Endothelial cell of umbilical vein (primary cell): Measurements from ENCODE around the gene EEF1E1. TPM values are rescaled to one million over a fixed set of nuclear protein-coding genes. Genes with fewer than 3 reads are reported as not detected.

Experiments used
- Bru-seq: library from RNA; stranded (reverse); fragments of 400-500 nt; gene quantifications from one replicate; lab custom pipeline; 2021; lab: Mats Ljungman, UMichigan
- BruChase-seq, 2 experiments: library from RNA; stranded (reverse); fragments of 400-500 nt; gene quantifications; one replicate each; lab custom pipeline; 2021; lab: Mats Ljungman, UMichigan
- BruUV-seq: library from RNA; stranded (reverse); fragments of 400-500 nt; replicated peaks from 2 replicates; lab custom pipeline; 2021; lab: Mats Ljungman, UMichigan
- CTCF ChIA-PET: fragments of 300-600, 350-600 bp; sonication (Branson Sonifier 250); formaldehyde crosslinking; loops from one replicate; lab custom pipeline; 2021; ENCODE audit warnings: antibody characterized with exemption, inconsistent platforms; lab: Charles Lee
- POLR2A ChIA-PET: fragments of 300-600, 350-600 bp; sonication (Branson Sonifier 250); formaldehyde crosslinking; loops from one replicate; lab custom pipeline; 2021; ENCODE audit warnings: antibody characterized with exemption, inconsistent platforms; lab: Charles Lee
- DNase-seq: peaks from one replicate; pipeline ENCODE4 v3.0.0-alpha.2; 2011; ENCODE audit warnings: low read depth, low spot score
- FAIRE-seq: peaks from 2 replicates; lab custom pipeline; 2011; peaks lifted over from hg19 to GRCh38; lab: Jason Lieb, UNC
- H2AFZ ChIP-seq: 2 replicates; pipeline ENCODE4 v1.6.0; 2012; ENCODE audit warnings: low read depth, low read length, control low read depth, inconsistent platforms
- H3K27ac ChIP-seq: 2 replicates; pipeline ENCODE4 v1.5.1; 2011; ENCODE audit warnings: low read depth, mild to moderate bottlenecking, control low read depth, low read length, moderate library complexity; ENCODE audit not compliant: insufficient read depth
- H3K27me3 ChIP-seq, 2 experiments: 2 replicates each; pipeline versions ENCODE4 v1.6.0 to v1.6.1; 2011; ENCODE audit warnings: low read length in 2 of 2, mixed read lengths in 1 of 2; ENCODE audit not compliant: control insufficient read depth in 2 of 2, insufficient read depth in 2 of 2
- H3K36me3 ChIP-seq, 2 experiments: 2 replicates in 1 of 2; 3 replicates in 1 of 2; pipeline ENCODE4 v1.5.1; 2011; ENCODE audit warnings: low read length in 2 of 2, mild to moderate bottlenecking in 1 of 2, moderate library complexity in 1 of 2; ENCODE audit not compliant: control insufficient read depth in 2 of 2, insufficient read depth in 2 of 2; ENCODE audit errors: extremely low read depth in 1 of 2
- H3K4me1 ChIP-seq: 3 replicates; pipeline ENCODE4 v1.5.1; 2011; ENCODE audit warnings: mild to moderate bottlenecking, low read length; ENCODE audit not compliant: control insufficient read depth, insufficient read depth; ENCODE audit errors: extremely low read depth
- H3K4me2 ChIP-seq: 2 replicates; pipeline ENCODE4 v1.6.1; 2011; ENCODE audit warnings: low read length, control low read depth, mixed read lengths; ENCODE audit not compliant: insufficient read depth
- H3K4me3 ChIP-seq, 3 experiments: fragments of 200-600 bp in 1 of 3; sonication (generic), shearing (Covaris generic) in 1 of 3; replicated peaks in 1 of 3; 2 replicates each; pipeline ENCODE4 v1.5.1; 2011 to 2016; ENCODE audit warnings: control low read depth in 3 of 3, low read length in 3 of 3, mild to moderate bottlenecking in 2 of 3, inconsistent platforms in 1 of 3, low read depth in 1 of 3, moderate library complexity in 1 of 3; ENCODE audit not compliant: insufficient read depth in 1 of 3
- H3K79me2 ChIP-seq: 2 replicates; pipeline ENCODE4 v1.6.0; 2012; ENCODE audit warnings: low read length, inconsistent platforms; ENCODE audit not compliant: control insufficient read depth, insufficient read depth
- H3K9ac ChIP-seq: replicated peaks from 2 replicates; pipeline ENCODE3; 2011; ENCODE audit warnings: low read length, control low read depth; ENCODE audit not compliant: insufficient read depth; ENCODE audit errors: extremely low read depth
- H3K9me1 ChIP-seq: replicated peaks from 3 replicates; pipeline ENCODE4 v1.6.0; 2011; ENCODE audit warnings: mild to moderate bottlenecking, low read length; ENCODE audit not compliant: control insufficient read depth, insufficient read depth; ENCODE audit errors: extremely low read depth
- H3K9me3 ChIP-seq: replicated peaks from 2 replicates; pipeline ENCODE4 v1.5.1; 2012; ENCODE audit warnings: low read length, inconsistent platforms; ENCODE audit not compliant: control insufficient read depth, insufficient read depth
- H4K20me1 ChIP-seq: replicated peaks from 2 replicates; pipeline ENCODE3; 2011; ENCODE audit warnings: mild to moderate bottlenecking, low read length; ENCODE audit not compliant: control insufficient read depth, insufficient read depth; ENCODE audit errors: extremely low read depth
- CTCF ChIP-seq, 2 donors: IDR thresholded peaks; 1 replicate in 1 of 2; 2 replicates in 1 of 2; pipeline ENCODE4 v1.5.1; 2011; ENCODE audit warnings: low read length in 2 of 2, mild to moderate bottlenecking in 2 of 2, moderate library complexity in 2 of 2, control low read depth in 1 of 2, inconsistent platforms in 1 of 2, low read depth in 1 of 2; ENCODE audit not compliant: insufficient read depth in 1 of 2; ENCODE audit errors: extremely low read depth in 1 of 2
- EZH2 ChIP-seq: IDR thresholded peaks from 2 replicates; pipeline ENCODE4 v1.6.1; 2012; ENCODE audit warnings: borderline replicate concordance, low read depth, mild to moderate bottlenecking, moderate library complexity, low read length, inconsistent platforms; ENCODE audit not compliant: severe bottlenecking
- FOS ChIP-seq: IDR thresholded peaks from 2 replicates; pipeline ENCODE4 v1.6.1; 2011; ENCODE audit warnings: mild to moderate bottlenecking, low read length, moderate library complexity, borderline replicate concordance; ENCODE audit not compliant: insufficient read depth
- GATA2 ChIP-seq: IDR thresholded peaks from 2 replicates; pipeline ENCODE4 v1.7.0; 2011; ENCODE audit warnings: low read depth, mild to moderate bottlenecking, moderate library complexity, mixed read lengths, low read length; ENCODE audit not compliant: insufficient read length, insufficient read depth
- JUN ChIP-seq: IDR thresholded peaks from 2 replicates; pipeline ENCODE4 v1.6.1; 2011; ENCODE audit warnings: borderline replicate concordance, low read depth; ENCODE audit not compliant: insufficient read length, insufficient read depth
- MAX ChIP-seq: IDR thresholded peaks from 2 replicates; pipeline ENCODE4 v1.6.1; 2011; ENCODE audit not compliant: insufficient read depth, insufficient read length
- MYC ChIP-seq: IDR thresholded peaks from one replicate; pipeline ENCODE4 v1.6.1; 2011; ENCODE audit warnings: mild to moderate bottlenecking, low read depth, low read length
- POLR2A ChIP-seq: IDR thresholded peaks from 2 replicates; pipeline ENCODE4 v1.6.1; 2012; ENCODE audit warnings: low read depth, mild to moderate bottlenecking, control low read depth, low read length
- POLR2AphosphoS5 ChIP-seq: IDR thresholded peaks from 2 replicates; pipeline ENCODE4 v1.6.1; 2012; ENCODE audit warnings: low read depth, mild to moderate bottlenecking, control low read depth, low read length, moderate library complexity; ENCODE audit not compliant: insufficient read depth
- dilution Hi-C: fragments of 300-500 bp; cut with MboI; formaldehyde crosslinking; loops from one replicate; pipeline ENCODE4 v1.15.0; 2019; ENCODE audit warnings: low sequenced_read_pairs; ENCODE audit not compliant: extremely low pct_ligation_motif_present
- intact Hi-C: fragments of 100-400 bp; cut with micrococcal nuclease; formaldehyde crosslinking; loops from one replicate; pipeline ENCODE4 v1.10.0; 2022
- long read RNA-seq: library from polyadenylated mRNA; stranded (forward); transcript quantifications from one replicate; pipeline ENCODE4 v2.0.0, GENCODE V29; 2021
- polyA minus RNA-seq, 3 experiments: library from RNA; depleted of rRNA, polyadenylated mRNA; stranded (reverse); fragments of >200 nt; gene quantifications; 1 replicate in 1 of 3; 2 replicates in 2 of 3; pipeline ENCODE4 v1.2.3, GENCODE V29; 2011
- polyA plus RNA-seq, 4 experiments: library from polyadenylated mRNA; depleted of rRNA in 3 of 4; stranded (reverse) in 3 of 4; unstranded in 1 of 4; fragments of >200 nt; gene quantifications; 2 replicates each; pipeline versions ENCODE4 v1.2.1 to v1.2.3, GENCODE V29; 2011 to 2012; ENCODE audit warnings: missing spikeins in 1 of 4
- total RNA-seq: library from RNA; stranded (reverse); gene quantifications from 2 replicates; pipeline ENCODE4 v1.2.3, GENCODE V29; 2021

EEF1E1 gene
- total RNA-seq (58.1 and 62.4 TPM in 2 replicates), polyA plus RNA-seq (42.5 and 53.8 TPM in 2 replicates), polyA minus RNA-seq (24.1 and 25.1 TPM in 2 replicates), Bru-seq, nascent RNA (percentile 96 among the genes with signal in this experiment), BruChase-seq, experiment 1, labeled RNA remaining after a 6-hour chase (percentile 98 among the genes with signal in this experiment), BruChase-seq, experiment 2, labeled RNA remaining after a 2-hour chase (percentile 97 among the genes with signal in this experiment)
- polyA plus RNA-seq (2011; cell fraction: cytosol; rRNA removed) = 80.2 and 105 TPM in 2 replicates
- 34.0 and 49.2 TPM in 2 replicates for polyA plus RNA-seq (2011; cell fraction: nucleus; rRNA removed)
- 60.0 and 85.2 TPM in 2 replicates for polyA plus RNA-seq (2012)
- 15.2 TPM for polyA minus RNA-seq (2011; cell fraction: cytosol; rRNA and poly(A)+ RNA removed)
- polyA minus RNA-seq (2011; cell fraction: nucleus; rRNA and poly(A)+ RNA removed) = 23.5 and 24.3 TPM in 2 replicates
- long read RNA-seq, transcript EEF1E1-205 (3 exons, 654 nt) = minor isoform, 50 of 381 reads
- long read RNA-seq, transcript EEF1E1-201 (4 exons, 1,077 nt) = major isoform, 196 of 381 reads
- long read RNA-seq, transcript EEF1E1-204 (4 exons, 591 nt) = minor isoform, 5 of 381 reads
- long read RNA-seq, transcript EEF1E1-202 (4 exons, 562 nt) = minor isoform, 7 of 381 reads
- long read RNA-seq, partial matches to known transcripts = 114 of 381 reads
- long read RNA-seq, other reads (novel, unspliced or antisense) = 9 of 381 reads

- TF ChIP-seq MAX (peak; percentile 31), EZH2 (no peak), POLR2AphosphoS5 (peak; percentile 79), POLR2A (peak; percentile 81), CTCF (IDR thresholded peaks at IDR 0.05; ENCODE audit: extremely low read depth in 1 of 2, insufficient read depth in 1 of 2, low read depth in 1 of 2, low read length in 2 of 2) (no peak), JUN (no peak), FOS (no peak), GATA2 (no peak), MYC (peak; percentile 62)
- BruUV-seq = TSS peak; percentile 45
- H3K4me2 ChIP-seq = peak within 1 kb of the TSS; percentile 97
- H3K36me3 ChIP-seq = no peaks in the 10 kb centered on the region
- no peaks in the 10 kb centered on the region for H4K20me1 ChIP-seq
- dilution Hi-C loops = no loop called here
- H3K27ac ChIP-seq = peak within 1 kb of the TSS; percentile 70
- peak within 1 kb of the TSS; percentile 73 for H2AFZ ChIP-seq
- H3K4me1 ChIP-seq = peaks cover 15% of the 10 kb centered on the region
- H3K27me3 ChIP-seq = no peaks in the 10 kb centered on the region
- DNase-seq = peak; percentile 96
- FAIRE-seq = peak; percentile 94
- no peaks in the 10 kb centered on the region for H3K9me1 ChIP-seq
- intact Hi-C loops = loop anchor here (1.0 to 2.0 kb wide), 2 partner anchors 19 to 38 kb away; partner anchors contain the start of gene BLOC1S5
- H3K9me3 ChIP-seq = no peaks in the 10 kb centered on the region
- peak within 1 kb of the TSS; percentile 77 for H3K9ac ChIP-seq
- peaks cover 44% of the 10 kb centered on the region for H3K79me2 ChIP-seq
- ChIA-PET CTCF (interaction anchor here (0.8 to 2.0 kb wide), 9 partner anchors 9 to 827 kb away, joined by 3 to 9 read pairs (median 5); partner anchors contain the start of gene BLOC1S5), POLR2A (interaction anchor here (0.5 to 1.2 kb wide), 3 partner anchors 23 to 336 kb away, joined by 3 to 5 read pairs (median 5); partner anchors contain the start of gene BLOC1S5)
- H3K4me3 ChIP-seq = peak within 1 kb of the TSS; percentile 67 to 99 (median 89)
Measured at GRCh38 chr6:8102122-8102958, at the start of gene EEF1E1. Gene EEF1E1, minus strand, starts transcription at chr6:8102548. Its CDS starts 27 bp downstream, at chr6:8102521.
